ENCODE measurements around the gene DYNC1H1.
"Not testable (repeated sequence)": the region's sequence is repeated elsewhere in the genome, so short reads cannot be mapped to it uniquely, and the experiment has no call there.

The DYNC1H1 gene

GRCh38 chr14:102063808-102064429 lies 99.5 kb downstream of the DYNC1H1 start:
- DNase-seq (ENCODE audit: low read depth in 2 of 2) = no peak
- no peak for TF ChIP-seq CTCF (IDR thresholded peaks at IDR 0.05; ENCODE audit: low read depth, low read length)
- H3K4me3 ChIP-seq (replicated peaks in 1 of 2; ENCODE audit: low read depth in 2 of 2, low read length in 2 of 2) = no peak overlapping the region

GRCh38 chr14:102064590-102064989 lies 100.2 kb downstream of the DYNC1H1 start:
- not testable (repeated sequence) for H3K4me3 ChIP-seq (replicated peaks in 1 of 2; ENCODE audit: low read depth in 2 of 2, low read length in 2 of 2); DNase-seq (ENCODE audit: low read depth in 2 of 2)

DNA sequence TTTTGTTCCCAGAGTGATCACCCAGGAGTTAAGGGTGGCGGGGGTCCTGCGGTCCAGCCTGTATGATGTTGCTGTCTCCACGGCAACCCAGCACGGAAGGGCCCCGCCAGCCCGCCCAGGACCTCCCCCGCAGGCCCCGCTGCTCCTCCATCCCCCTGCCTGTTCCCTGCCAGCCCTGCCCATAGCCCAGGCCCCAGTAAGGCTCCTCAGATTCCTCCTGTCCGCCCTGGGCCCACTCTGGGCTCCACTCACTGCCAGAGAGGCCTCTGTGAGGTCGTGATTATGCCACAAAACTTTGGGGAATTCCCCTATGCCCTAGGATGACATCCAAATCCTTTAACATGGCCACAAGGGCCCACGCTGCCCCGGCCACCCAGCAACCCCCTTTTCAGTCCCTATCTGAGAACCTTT lies 101.7 kb downstream of the DYNC1H1 start:
- no peak for DNase-seq (ENCODE audit: low read depth in 2 of 2)
- no peak for TF ChIP-seq CTCF (IDR thresholded peaks at IDR 0.05; ENCODE audit: low read depth, low read length)
- no peak overlapping the region for H3K4me3 ChIP-seq (replicated peaks in 1 of 2; ENCODE audit: low read depth in 2 of 2, low read length in 2 of 2)

DNA sequence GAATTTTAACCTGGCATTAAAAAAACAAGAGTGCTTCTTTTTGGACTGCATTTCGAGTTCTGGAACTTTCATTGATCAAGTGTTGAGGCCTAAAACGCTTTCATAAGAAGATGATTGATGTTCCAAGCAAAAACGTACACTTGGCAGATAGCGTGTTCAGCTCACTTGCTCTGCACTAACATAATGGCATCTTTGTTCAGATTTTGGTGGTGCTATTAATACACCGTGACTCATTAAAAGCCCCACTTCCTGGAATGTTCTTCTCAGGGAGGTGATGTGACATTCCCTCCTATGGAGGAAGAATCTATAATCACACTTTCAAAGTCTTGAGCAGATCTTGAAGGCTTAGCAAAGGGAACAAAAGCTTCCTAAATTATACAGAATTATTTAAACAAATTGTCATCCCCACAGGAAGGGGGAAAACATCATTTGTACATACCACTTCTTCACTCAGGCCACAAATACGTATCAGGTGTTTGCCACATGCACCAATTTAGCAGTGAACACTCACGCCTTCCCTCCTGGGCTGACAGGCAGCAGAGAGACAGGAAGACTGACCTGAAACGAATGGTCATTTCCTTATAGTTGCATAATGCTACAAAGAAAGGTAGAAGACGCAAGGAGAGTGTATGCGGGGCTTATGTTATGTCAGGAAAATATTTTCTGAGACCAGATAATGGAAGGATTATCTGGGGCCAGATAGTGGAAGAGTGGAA lies 107.1 kb downstream of the DYNC1H1 start:
- no peak overlapping the region for H3K4me3 ChIP-seq (replicated peaks in 1 of 2; ENCODE audit: low read depth in 2 of 2, low read length in 2 of 2)
- no peak for TF ChIP-seq CTCF (IDR thresholded peaks at IDR 0.05; ENCODE audit: low read depth, low read length)
- peak; percentile 59 to 60 for DNase-seq (ENCODE audit: low read depth in 2 of 2)

GRCh38 chr14:102074415-102074964 lies 110.1 kb downstream of the DYNC1H1 start:
- H3K4me3 ChIP-seq (replicated peaks in 1 of 2; ENCODE audit: low read depth in 2 of 2, low read length in 2 of 2) = no peak overlapping the region
- peak in 1 of 2 donors; percentile 32 for DNase-seq (ENCODE audit: low read depth in 2 of 2)
- no peak for TF ChIP-seq CTCF (IDR thresholded peaks at IDR 0.05; ENCODE audit: low read depth, low read length)

DNA sequence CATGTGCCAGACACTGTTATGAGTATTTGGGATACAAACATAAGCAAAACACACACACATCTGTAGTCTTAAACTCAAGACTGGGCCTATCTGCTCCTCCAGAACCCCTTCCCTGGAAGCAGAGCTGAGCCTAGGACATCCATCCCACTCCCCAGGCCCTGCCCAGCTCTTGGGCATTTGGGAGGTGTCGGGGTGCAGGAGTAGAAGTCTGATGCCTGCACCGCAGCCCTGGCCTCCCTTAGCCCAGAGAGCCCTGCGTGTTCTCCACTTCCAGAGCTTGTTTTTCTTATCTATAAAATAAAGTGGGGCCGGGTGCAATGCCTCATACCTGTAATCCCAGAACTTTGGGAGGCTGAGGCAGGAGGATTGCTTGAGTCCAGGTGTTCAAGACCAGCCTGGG lies 110.8 kb downstream of the DYNC1H1 start:
- H3K4me3 ChIP-seq (replicated peaks in 1 of 2; ENCODE audit: low read depth in 2 of 2, low read length in 2 of 2) = no peak overlapping the region
- TF ChIP-seq CTCF (IDR thresholded peaks at IDR 0.05; ENCODE audit: low read depth, low read length) = no peak
- DNase-seq (ENCODE audit: low read depth in 2 of 2) = no peak

DNA sequence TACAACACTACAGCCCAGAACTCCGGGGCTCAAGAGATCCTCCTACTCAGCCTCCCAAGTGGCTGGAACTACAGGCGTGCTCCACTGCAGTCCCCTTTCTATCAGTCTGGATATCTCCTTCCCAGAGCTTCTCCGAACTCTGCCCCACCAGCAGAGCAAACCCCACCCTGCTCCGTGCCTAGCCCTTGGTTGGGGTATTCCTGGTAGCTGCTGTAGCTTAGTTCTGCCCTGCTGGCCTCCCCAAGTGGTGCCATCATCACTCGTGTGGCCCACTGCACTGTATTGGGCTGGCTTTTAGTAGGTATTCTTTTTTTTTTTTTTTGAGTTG lies 113.0 kb downstream of the DYNC1H1 start:
- no peak for DNase-seq (ENCODE audit: low read depth in 2 of 2)
- no peak overlapping the region for H3K4me3 ChIP-seq (replicated peaks in 1 of 2; ENCODE audit: low read depth in 2 of 2, low read length in 2 of 2)
- no peak for TF ChIP-seq CTCF (IDR thresholded peaks at IDR 0.05; ENCODE audit: low read depth, low read length)

DNA sequence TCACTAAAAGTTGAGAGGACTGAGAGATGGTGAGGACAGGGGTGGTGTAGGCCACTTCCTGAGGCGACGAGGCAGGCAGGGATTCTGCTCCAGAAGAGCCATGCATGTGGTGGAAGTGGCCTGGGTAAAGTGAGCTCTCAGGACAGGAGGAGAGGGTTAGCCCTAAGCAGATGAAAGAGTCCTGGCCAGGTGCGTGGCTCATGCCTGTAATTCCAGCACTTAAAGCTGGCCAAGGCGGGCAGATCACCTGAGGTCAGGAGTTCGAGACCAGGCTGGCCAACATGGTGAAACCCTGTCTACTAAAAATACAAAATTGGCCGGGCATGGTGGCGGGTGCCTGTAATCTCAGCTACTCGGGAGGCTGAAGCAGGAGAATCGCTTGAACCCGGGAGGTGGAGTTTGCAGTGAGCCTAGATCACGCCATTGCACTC lies 114.0 kb downstream of the DYNC1H1 start:
- DNase-seq (ENCODE audit: low read depth in 2 of 2); H3K4me3 ChIP-seq (replicated peaks in 1 of 2; ENCODE audit: low read depth in 2 of 2, low read length in 2 of 2): not testable (repeated sequence)
